ENCODE data around the gene SMAD3.

The SMAD3 gene

DNA sequence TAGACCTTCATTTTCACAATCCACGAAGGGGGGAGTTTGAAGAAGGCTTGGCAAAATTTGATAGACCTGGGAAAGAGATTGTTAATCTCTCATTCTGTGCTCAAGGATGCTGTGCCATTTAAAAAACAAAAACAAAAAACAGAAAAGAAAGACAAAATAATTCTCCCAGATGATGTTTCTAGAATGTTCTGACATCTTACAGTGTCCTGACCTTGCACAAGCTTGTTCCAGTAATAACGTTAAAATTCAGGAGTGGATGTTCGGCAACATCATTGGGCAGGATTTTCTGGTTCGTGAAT lies 79.9 kb downstream of the SMAD3 start:
- Histone ChIP-seq H3K36me3 (ENCODE audit: control insufficient read depth in 2 of 2, insufficient read depth in 1 of 2, low read length in 2 of 2) (no peaks in the 10 kb centered on the region), H3K9me3 (ENCODE audit: control insufficient read depth, insufficient read depth, low read depth, low read length) (no peaks in the 10 kb centered on the region), H3K4me3 (ENCODE audit: low read depth, low read length) (no peak overlapping the region), H3K4me1 (ENCODE audit: control insufficient read depth, insufficient read depth, low read length) (peaks cover 53% of the 10 kb centered on the region), H3K27ac (ENCODE audit: extremely low read depth, low read depth, low read length) (no peak overlapping the region)
- CTCF ChIA-PET, result no interaction called here
- POLR2A ChIA-PET, result no interaction called here
- TF ChIP-seq ZNF16 (tag by site-specific recombination; IDR thresholded peaks at IDR 0.05; ENCODE audit: low read depth) (no peak), KLF9 (tag by site-specific recombination; IDR thresholded peaks at IDR 0.05; ENCODE audit: low read depth) (no peak), ZNF175 (tag by site-specific recombination; IDR thresholded peaks at IDR 0.05) (no peak), ZNF37A (tag by site-specific recombination; IDR thresholded peaks at IDR 0.05) (no peak), ZNF555 (tag by site-specific recombination; conservative IDR thresholded peaks at IDR 0.05) (no peak), OVOL3 (tag by site-specific recombination; IDR thresholded peaks at IDR 0.05) (no peak), SP3 (tag by site-specific recombination; IDR thresholded peaks at IDR 0.05) (no peak)

GRCh38 chr15:67145710-67146109 lies 80.3 kb downstream of the SMAD3 start:
- H3K36me3 ChIP-seq (ENCODE audit: control insufficient read depth in 2 of 2, insufficient read depth in 1 of 2, low read length in 2 of 2), result no peaks in the 10 kb centered on the region
- no peak overlapping the region for H3K27ac ChIP-seq (ENCODE audit: extremely low read depth, low read depth, low read length)
- TF ChIP-seq ZNF501 (tag by site-specific recombination; IDR thresholded peaks at IDR 0.05) (no peak), ZNF768 (tag by site-specific recombination; IDR thresholded peaks at IDR 0.05) (peak; percentile 86; the same call in 1 of the 2 replicates), ZIC2 (tag by site-specific recombination; IDR thresholded peaks at IDR 0.05) (peak; percentile 37), ZNF433 (tag by site-specific recombination; IDR thresholded peaks at IDR 0.05; ENCODE audit: low read depth) (no peak)
- no peaks in the 10 kb centered on the region for H3K9me3 ChIP-seq (ENCODE audit: control insufficient read depth, insufficient read depth, low read depth, low read length)
- H3K4me3 ChIP-seq (ENCODE audit: low read depth, low read length), result no peak overlapping the region
- ChIA-PET CTCF (no interaction called here), POLR2A (no interaction called here)
- H3K4me1 ChIP-seq (ENCODE audit: control insufficient read depth, insufficient read depth, low read length), result peaks cover 50% of the 10 kb centered on the region

- ChIA-PET POLR2A (interaction anchor here (1.0 kb wide), 1 partner anchor 50 kb away, joined by 3 read pairs; no protein-coding TSS in a partner anchor), CTCF (no interaction called here)
- H3K27ac ChIP-seq (ENCODE audit: extremely low read depth, low read depth, low read length), result no peak overlapping the region
- no peaks in the 10 kb centered on the region for H3K36me3 ChIP-seq (ENCODE audit: control insufficient read depth in 2 of 2, insufficient read depth in 1 of 2, low read length in 2 of 2)
- TF ChIP-seq ZNF221 (tag by site-specific recombination; IDR thresholded peaks at IDR 0.05; ENCODE audit: borderline replicate concordance), result no peak
- TF ChIP-seq ZFHX2 (tag by site-specific recombination; conservative IDR thresholded peaks at IDR 0.05), result peak; percentile 88
- TF ChIP-seq ZNF341 (tag by site-specific recombination; IDR thresholded peaks at IDR 0.05; ENCODE audit: low read depth), result peak; percentile 22; the same call in 1 of the 2 replicates
- TF ChIP-seq MZF1 (tag by site-specific recombination; IDR thresholded peaks at IDR 0.05; ENCODE audit: borderline replicate concordance), result peak; percentile 43; the same call in 1 of the 2 replicates
- TF ChIP-seq, protein P1, sequence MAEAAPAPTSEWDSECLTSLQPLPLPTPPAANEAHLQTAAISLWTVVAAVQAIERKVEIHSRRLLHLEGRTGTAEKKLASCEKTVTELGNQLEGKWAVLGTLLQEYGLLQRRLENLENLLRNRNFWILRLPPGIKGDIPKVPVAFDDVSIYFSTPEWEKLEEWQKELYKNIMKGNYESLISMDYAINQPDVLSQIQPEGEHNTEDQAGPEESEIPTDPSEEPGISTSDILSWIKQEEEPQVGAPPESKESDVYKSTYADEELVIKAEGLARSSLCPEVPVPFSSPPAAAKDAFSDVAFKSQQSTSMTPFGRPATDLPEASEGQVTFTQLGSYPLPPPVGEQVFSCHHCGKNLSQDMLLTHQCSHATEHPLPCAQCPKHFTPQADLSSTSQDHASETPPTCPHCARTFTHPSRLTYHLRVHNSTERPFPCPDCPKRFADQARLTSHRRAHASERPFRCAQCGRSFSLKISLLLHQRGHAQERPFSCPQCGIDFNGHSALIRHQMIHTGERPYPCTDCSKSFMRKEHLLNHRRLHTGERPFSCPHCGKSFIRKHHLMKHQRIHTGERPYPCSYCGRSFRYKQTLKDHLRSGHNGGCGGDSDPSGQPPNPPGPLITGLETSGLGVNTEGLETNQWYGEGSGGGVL (tag by site-specific recombination; IDR thresholded peaks at IDR 0.05), result peak; percentile 77
- 0 out of 2 replicates have a peak, but pooled peaks have one; percentile 15 for TF ChIP-seq ZBTB48 (tag by site-specific recombination; IDR thresholded peaks at IDR 0.05)
- TF ChIP-seq PRDM6 (tag by site-specific recombination; IDR thresholded peaks at IDR 0.05), result no peak
- TF ChIP-seq EGR2 (tag by site-specific recombination; IDR thresholded peaks at IDR 0.05; ENCODE audit: low read depth), result peak; percentile 82
- peak; percentile 78 for TF ChIP-seq ZNF600 (tag by site-specific recombination; IDR thresholded peaks at IDR 0.05)
- no peaks in the 10 kb centered on the region for H3K9me3 ChIP-seq (ENCODE audit: control insufficient read depth, insufficient read depth, low read depth, low read length)
- H3K4me3 ChIP-seq (ENCODE audit: low read depth, low read length), result no peak overlapping the region
- peaks cover 50% of the 10 kb centered on the region for H3K4me1 ChIP-seq (ENCODE audit: control insufficient read depth, insufficient read depth, low read length)
Measured at GRCh38 chr15:67146234-67146633, 80.8 kb downstream of the SMAD3 start.
